ENCODE results near the gene DOK4.
"Not testable (repeated sequence)": the region's sequence is repeated elsewhere in the genome, so short reads cannot be mapped to it uniquely, and the experiment has no call there.

DOK4 gene

GRCh38 chr16:57505169-57505568 is 18.9 kb upstream of the DOK4 start:
- no peak overlapping the region for H3K27ac ChIP-seq
- no peak for TF ChIP-seq CTCF (IDR thresholded peaks at IDR 0.05)

GRCh38 chr16:57504491-57504890 is 18.2 kb upstream of the DOK4 start:
- H3K27ac ChIP-seq = no peak overlapping the region
- no peak overlapping the region for H3K4me3 ChIP-seq
- TF ChIP-seq CTCF (IDR thresholded peaks at IDR 0.05) = no peak
- DNase-seq (ENCODE audit: low spot score) = no peak

More at GRCh38 chr16:57505169-57505568, 18.9 kb upstream of the DOK4 start:
- DNase-seq (ENCODE audit: low spot score) = no peak
- no peak overlapping the region for H3K4me3 ChIP-seq

GRCh38 chr16:57504001-57504400 is 17.7 kb upstream of the DOK4 start:
- no peak for DNase-seq (ENCODE audit: low spot score)

GRCh38 chr16:57503366-57503765 is 17.1 kb upstream of the DOK4 start:
- no peak for DNase-seq (ENCODE audit: low spot score)
- Histone ChIP-seq H3K27ac (no peak overlapping the region), H3K4me3 (no peak overlapping the region)
- TF ChIP-seq CTCF (IDR thresholded peaks at IDR 0.05) = no peak

More at GRCh38 chr16:57504001-57504400, 17.7 kb upstream of the DOK4 start:
- Histone ChIP-seq H3K4me3 (no peak overlapping the region), H3K27ac (no peak overlapping the region)
- no peak for TF ChIP-seq CTCF (IDR thresholded peaks at IDR 0.05)

- Histone ChIP-seq H3K27ac (no peak overlapping the region), H3K4me3 (no peak overlapping the region)
- no peak for TF ChIP-seq CTCF (IDR thresholded peaks at IDR 0.05)
- no peak for DNase-seq (ENCODE audit: low spot score)
Measured at GRCh38 chr16:57502048-57502775, 15.9 kb upstream of the DOK4 start.

- no peak overlapping the region for H3K27ac ChIP-seq
- DNase-seq (ENCODE audit: low spot score) = no peak
- no peak for TF ChIP-seq CTCF (IDR thresholded peaks at IDR 0.05)
- H3K4me3 ChIP-seq = no peak overlapping the region
Measured at GRCh38 chr16:57501492-57501891, 15.2 kb upstream of the DOK4 start.

- DNase-seq (ENCODE audit: low spot score) = no peak
- H3K27ac ChIP-seq = no peak overlapping the region
- TF ChIP-seq CTCF (IDR thresholded peaks at IDR 0.05) = no peak
Measured at GRCh38 chr16:57500578-57501111, 14.4 kb upstream of the DOK4 start.

GRCh38 chr16:57499941-57500340 is 13.6 kb upstream of the DOK4 start:
- H3K4me3 ChIP-seq; H3K27ac ChIP-seq; DNase-seq (ENCODE audit: low spot score): not testable (repeated sequence)

More at GRCh38 chr16:57500578-57501111, 14.4 kb upstream of the DOK4 start:
- no peak overlapping the region for H3K4me3 ChIP-seq

All from coronary artery (tissue), 2 donors.